ENCODE data around the gene EEF1AKMT4. TPM values are rescaled to one million over a fixed set of nuclear protein-coding genes. Genes with fewer than 3 reads are reported as not detected.

EEF1AKMT4 gene
- total and polyA plus RNA-seq, 10 of the 15 experiments (the other 5 are each of a cell fraction or from before 2014, with no cell fraction given): 7.5 to 26.8 (median 18.3) TPM

- Histone ChIP-seq H3K79me2 (ENCODE audit: control insufficient read depth, insufficient read depth, low read length) (no peaks in the 10 kb centered on the region), H3K27me3 (replicated peaks in 1 of 2; ENCODE audit: control insufficient read depth in 2 of 2, insufficient read depth in 2 of 2, low read length in 1 of 2) (peaks cover 8 to 9% of the 10 kb centered on the region in 2 experiments; a peak in 3 of 4 replicates), H3K27ac (ENCODE audit: control insufficient read depth, insufficient read depth) (no peak overlapping the region), H3K4me1 (ENCODE audit: control insufficient read depth, insufficient read depth, low read length) (no peaks in the 10 kb centered on the region), H3K9ac (ENCODE audit: control insufficient read depth, insufficient read depth, low read length) (no peak overlapping the region), H3K9me3 (replicated peaks; ENCODE audit: control insufficient read depth, insufficient read depth, low read length) (no peaks in the 10 kb centered on the region), H3K4me2 (ENCODE audit: control insufficient read depth, insufficient read depth) (no peak overlapping the region), H3K36me3 (ENCODE audit: control insufficient read depth in 2 of 2, insufficient read depth in 2 of 2, low read length in 1 of 2) (no peaks in the 10 kb centered on the region), H3K4me3 (no peak overlapping the region), H2AFZ (ENCODE audit: control insufficient read depth, low read depth, low read length) (no peak overlapping the region), H4K20me1 (ENCODE audit: control insufficient read depth, insufficient read depth) (no peaks in the 10 kb centered on the region)
- FAIRE-seq (no peak), ATAC-seq (no peak), DNase-seq (ENCODE audit: low read depth, low spot score) (no peak)
- in situ Hi-C loops (cut with MboI) (no loop called here), intact Hi-C loops (cut with micrococcal nuclease; ENCODE audit: unreplicated experiment) (no loop called here)
- ChIA-PET CTCF (no interaction called here), RAD21 (ENCODE audit: unreplicated experiment) (no interaction called here), SMC1A (ENCODE audit: uncharacterized antibody, unreplicated experiment) (no interaction called here), POLR2A (no interaction called here)
- WGBS (ENCODE audit: insufficient coverage, insufficient replicate concordance, low lambda C conversion rate, missing lambda C conversion rate): 36% methylated on average over 12 of the region's 12 CpGs
- BruUV-seq (replicated peaks): no TSS peak
- TF ChIP-seq JUNB (IDR thresholded peaks at IDR 0.05) (no peak), ELK1 (IDR thresholded peaks at IDR 0.05; ENCODE audit: low read depth, low read length) (no peak), YBX1 (IDR thresholded peaks at IDR 0.05) (no peak), PRDM15 (CRISPR knock-in tag; IDR thresholded peaks at IDR 0.05) (no peak), CUX1 (IDR thresholded peaks at IDR 0.05; ENCODE audit: insufficient replicate concordance, low read depth, low read length) (no peak), RUNX3 (IDR thresholded peaks at IDR 0.05; ENCODE audit: low read length) (no peak), NFYB (IDR thresholded peaks at IDR 0.05; ENCODE audit: insufficient read depth, low read depth, low read length) (no peak), KAT2A (conservative IDR thresholded peaks at IDR 0.05; ENCODE audit: control insufficient read depth, low read depth, low read length) (no peak), ETV6 (conservative IDR thresholded peaks at IDR 0.05 in 1 of 2, IDR thresholded peaks at IDR 0.05 in 1 of 2; ENCODE audit: borderline replicate concordance in 1 of 2, low read depth in 1 of 2) (no peak), ZNF592 (IDR thresholded peaks at IDR 0.05) (no peak)
Measured at GRCh38 chr3:184275381-184275701, 25.9 kb downstream of the EEF1AKMT4 start.
